Natural killer cell treated with Interleukin-12 subunit alpha and Interleukin-12 subunit beta and Interleukin-15 and Interleukin-18, amount 100 ng/mL, for 72 hours (primary cell): ENCODE results near the gene L1TD1. TPM values are rescaled to one million over a fixed set of nuclear protein-coding genes. Genes with fewer than 3 reads are reported as not detected.
"Not testable (repeated sequence)": the region's sequence is repeated elsewhere in the genome, so short reads cannot be mapped to it uniquely, and the experiment has no call there.

Experiments
- ATAC-seq, 2 donors: fragments of 150-1000 bp; cut with Tn5 transposase in 1 of 2; sonication (Bioruptor Pico), chemical (Tn5 transposase) in 1 of 2; 2 replicates each; pipeline ENCODE4 v1.10.0; 2021
- DNase-seq: peaks from one replicate; pipeline ENCODE4 v3.0.0; 2022; ENCODE audit warnings: low spot score
- H3K27ac Mint-ChIP-seq, 2 donors: 1 replicate in 1 of 2; 2 replicates in 1 of 2; pipeline ENCODE4 v1.8.0; 2022; ENCODE audit warnings: mixed read lengths in 2 of 2, mild to moderate bottlenecking in 1 of 2, moderate library complexity in 1 of 2
- H3K27me3 Mint-ChIP-seq, 2 donors: 1 replicate in 1 of 2; 2 replicates in 1 of 2; pipeline ENCODE4 v1.8.0; 2022; ENCODE audit warnings: mixed read lengths in 2 of 2
- H3K36me3 Mint-ChIP-seq: one replicate; pipeline ENCODE4 v1.8.0; 2022; ENCODE audit warnings: mixed read lengths
- H3K4me1 Mint-ChIP-seq, 2 donors: 1 replicate in 1 of 2; 2 replicates in 1 of 2; pipeline ENCODE4 v1.8.0; 2022; ENCODE audit warnings: low read depth in 2 of 2, mixed read lengths in 2 of 2, mild to moderate bottlenecking in 1 of 2
- H3K4me3 Mint-ChIP-seq: one replicate; pipeline ENCODE4 v1.8.0; 2022; ENCODE audit warnings: mixed read lengths
- H3K9me3 Mint-ChIP-seq: 2 replicates; pipeline ENCODE4 v1.8.0; 2022; ENCODE audit warnings: mixed read lengths
- total RNA-seq, 2 donors: library from RNA; stranded (reverse); gene quantifications; one replicate each; pipeline ENCODE4 v1.2.3, GENCODE V29; 2022

L1TD1 gene, protein sequence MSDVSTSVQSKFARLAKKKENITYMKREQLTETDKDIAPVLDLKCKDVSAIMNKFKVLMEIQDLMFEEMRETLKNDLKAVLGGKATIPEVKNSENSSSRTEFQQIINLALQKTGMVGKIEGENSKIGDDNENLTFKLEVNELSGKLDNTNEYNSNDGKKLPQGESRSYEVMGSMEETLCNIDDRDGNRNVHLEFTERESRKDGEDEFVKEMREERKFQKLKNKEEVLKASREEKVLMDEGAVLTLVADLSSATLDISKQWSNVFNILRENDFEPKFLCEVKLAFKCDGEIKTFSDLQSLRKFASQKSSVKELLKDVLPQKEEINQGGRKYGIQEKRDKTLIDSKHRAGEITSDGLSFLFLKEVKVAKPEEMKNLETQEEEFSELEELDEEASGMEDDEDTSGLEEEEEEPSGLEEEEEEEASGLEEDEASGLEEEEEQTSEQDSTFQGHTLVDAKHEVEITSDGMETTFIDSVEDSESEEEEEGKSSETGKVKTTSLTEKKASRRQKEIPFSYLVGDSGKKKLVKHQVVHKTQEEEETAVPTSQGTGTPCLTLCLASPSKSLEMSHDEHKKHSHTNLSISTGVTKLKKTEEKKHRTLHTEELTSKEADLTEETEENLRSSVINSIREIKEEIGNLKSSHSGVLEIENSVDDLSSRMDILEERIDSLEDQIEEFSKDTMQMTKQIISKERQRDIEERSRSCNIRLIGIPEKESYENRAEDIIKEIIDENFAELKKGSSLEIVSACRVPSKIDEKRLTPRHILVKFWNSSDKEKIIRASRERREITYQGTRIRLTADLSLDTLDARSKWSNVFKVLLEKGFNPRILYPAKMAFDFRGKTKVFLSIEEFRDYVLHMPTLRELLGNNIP
- total RNA-seq: not detected

- no peak within 1 kb of the TSS for H3K27ac Mint-ChIP-seq
- DNase-seq (no peak), ATAC-seq (peak; percentile 46)
- no peaks in the 10 kb centered on the region for H3K9me3 Mint-ChIP-seq
- no peaks in the 10 kb centered on the region for H3K4me1 Mint-ChIP-seq
- peaks cover 21 to 25% of the 10 kb centered on the region in 2 donors for H3K27me3 Mint-ChIP-seq
- H3K36me3 Mint-ChIP-seq: no peaks in the 10 kb centered on the region
- H3K4me3 Mint-ChIP-seq: no peak within 1 kb of the TSS
These were observed at the start of gene L1TD1 for GRCh38 chr1:62194651-62195544. Gene L1TD1 (plus strand): TSS chr1:62194849. CDS start chr1:62206629, 11,780 bp downstream.

- Mint-ChIP-seq H3K4me3 (no peak overlapping the region), H3K9me3 (no peaks in the 10 kb centered on the region), H3K36me3 (no peaks in the 10 kb centered on the region), H3K27ac (no peak overlapping the region), H3K27me3 (peaks cover 0 to 2% of the 10 kb centered on the region in 2 donors), H3K4me1 (no peaks in the 10 kb centered on the region)
- DNase-seq (no peak), ATAC-seq (no peak)
These were observed 34.7 kb upstream of the L1TD1 start for GRCh38 chr1:62159940-62160348.

DNA sequence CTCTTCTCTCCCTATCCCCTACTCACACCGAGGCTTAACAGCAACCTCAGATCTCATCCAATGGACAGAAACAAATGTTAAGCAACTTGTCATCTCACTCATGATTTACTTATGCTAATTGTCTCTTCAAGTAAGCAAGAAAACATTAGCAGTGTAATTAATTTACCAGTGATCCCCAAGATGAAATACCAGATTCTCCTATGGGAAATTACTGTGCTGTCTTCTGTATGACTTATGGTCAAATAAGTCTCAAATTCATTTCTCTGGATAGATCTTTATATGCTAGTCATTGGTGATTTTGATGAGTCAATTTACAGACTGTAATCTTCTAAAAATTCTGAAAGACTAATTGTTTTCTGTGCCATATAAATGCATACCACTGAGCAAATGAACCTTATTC is 32.9 kb upstream of the L1TD1 start:
- Mint-ChIP-seq H3K27me3 (peaks cover 0 to 2% of the 10 kb centered on the region in 2 donors), H3K4me1 (no peaks in the 10 kb centered on the region), H3K27ac (no peak overlapping the region), H3K9me3 (no peaks in the 10 kb centered on the region), H3K36me3 (no peaks in the 10 kb centered on the region), H3K4me3 (no peak overlapping the region)
- ATAC-seq: no peak
- no peak for DNase-seq

DNA sequence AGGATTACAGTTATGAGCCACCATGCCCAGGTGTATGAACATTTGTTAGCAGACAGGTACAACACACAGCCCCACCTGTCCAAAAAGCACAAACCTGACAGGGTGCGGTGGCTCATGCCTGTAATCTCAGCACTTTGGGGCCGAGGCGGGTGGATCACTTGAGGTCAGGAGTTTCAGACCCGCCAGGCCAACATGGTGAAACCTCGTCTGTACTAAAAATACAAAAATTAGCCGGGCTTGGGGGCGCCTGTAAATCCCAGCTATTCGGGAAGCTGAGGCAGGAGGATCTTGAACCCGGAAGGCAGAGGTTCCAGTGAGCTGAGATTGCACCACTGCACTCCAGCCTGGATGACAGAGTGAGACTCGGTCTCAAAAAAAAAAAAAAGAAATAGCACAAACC is 24.3 kb upstream of the L1TD1 start:
- not testable (repeated sequence) for DNase-seq, H3K9me3 Mint-ChIP-seq, H3K27ac Mint-ChIP-seq, ATAC-seq, H3K36me3 Mint-ChIP-seq, H3K4me3 Mint-ChIP-seq, H3K27me3 Mint-ChIP-seq, H3K4me1 Mint-ChIP-seq

DNA sequence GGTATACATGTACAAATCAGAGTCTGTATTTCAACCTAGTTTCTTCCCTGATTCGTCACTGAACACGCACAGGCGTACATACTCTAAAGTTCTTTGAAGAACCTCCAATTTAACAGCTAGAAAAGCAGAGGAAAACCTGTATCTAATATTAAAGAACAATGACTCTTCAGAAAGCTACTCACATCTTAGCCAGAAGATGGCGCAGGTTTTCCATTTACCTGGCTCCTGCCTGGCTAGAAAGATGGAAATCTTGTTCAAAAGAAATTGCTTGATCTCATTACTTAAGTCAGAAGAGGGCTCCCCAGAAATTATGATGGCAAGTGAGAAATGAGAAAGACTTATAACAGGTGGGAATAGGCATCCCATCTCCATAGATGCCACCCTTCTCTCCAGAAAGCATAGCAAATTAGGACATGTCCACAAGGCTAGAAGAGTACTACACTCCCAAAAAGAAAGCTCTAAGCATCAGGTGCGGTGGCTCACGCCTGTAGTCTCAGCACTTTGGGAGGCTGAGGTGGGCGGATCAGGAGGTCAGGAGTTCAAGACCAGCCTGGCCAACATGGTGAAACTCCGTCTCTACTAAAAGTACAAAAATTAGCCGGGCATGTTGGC is 19.0 kb upstream of the L1TD1 start:
- H3K27ac Mint-ChIP-seq: no peak overlapping the region
- H3K9me3 Mint-ChIP-seq: no peaks in the 10 kb centered on the region
- H3K36me3 Mint-ChIP-seq: no peaks in the 10 kb centered on the region
- H3K27me3 Mint-ChIP-seq: no peaks in the 10 kb centered on the region
- H3K4me1 Mint-ChIP-seq: no peaks in the 10 kb centered on the region
- ATAC-seq: no peak
- DNase-seq: no peak
- H3K4me3 Mint-ChIP-seq: no peak overlapping the region

DNA sequence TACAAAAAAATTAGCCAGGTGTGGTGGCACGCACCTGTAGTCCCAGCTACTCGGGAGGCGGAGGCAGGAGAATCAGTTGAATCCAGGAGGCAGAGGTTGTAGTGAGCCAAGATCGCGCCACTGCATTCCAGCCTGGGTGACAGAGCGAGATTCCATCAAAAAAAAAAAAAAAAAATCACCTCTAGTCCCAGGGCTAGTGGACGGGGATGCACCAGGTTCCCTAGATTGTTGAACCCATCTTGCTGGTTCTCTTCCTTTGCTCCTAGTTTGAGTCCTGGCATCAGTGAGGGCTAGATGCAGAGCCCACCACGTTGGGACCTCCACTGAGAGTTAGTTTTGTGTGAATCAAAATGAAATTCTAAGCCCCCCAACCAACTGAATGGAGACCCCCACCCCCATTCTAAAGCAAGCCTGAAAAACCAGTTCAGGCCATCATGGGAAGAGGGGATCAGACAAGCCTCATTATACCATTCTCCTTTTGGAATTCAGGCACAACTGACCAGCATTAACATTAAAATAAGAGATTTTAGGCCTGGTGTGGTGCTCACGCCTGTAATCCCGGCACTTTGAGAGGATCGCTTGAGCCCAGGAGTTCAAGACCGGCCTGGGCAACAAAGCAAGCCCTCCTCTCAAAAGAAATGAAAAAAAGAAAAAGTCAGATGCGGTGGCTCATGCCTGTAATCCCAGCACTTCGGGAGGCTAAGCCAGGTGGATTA is 17.9 kb upstream of the L1TD1 start:
- Mint-ChIP-seq H3K9me3 (no peaks in the 10 kb centered on the region), H3K36me3 (no peaks in the 10 kb centered on the region), H3K4me3 (no peak overlapping the region), H3K4me1 (no peaks in the 10 kb centered on the region), H3K27me3 (peaks cover 3 to 8% of the 10 kb centered on the region in 2 donors), H3K27ac (no peak overlapping the region)
- DNase-seq: no peak
- no peak for ATAC-seq

GRCh38 chr1:62177621-62178020 is 17.0 kb upstream of the L1TD1 start:
- no peak overlapping the region for H3K27ac Mint-ChIP-seq
- H3K36me3 Mint-ChIP-seq: no peaks in the 10 kb centered on the region
- ATAC-seq (no peak), DNase-seq (no peak)
- peaks cover 6 to 14% of the 10 kb centered on the region in 2 donors for H3K27me3 Mint-ChIP-seq
- H3K4me1 Mint-ChIP-seq: no peaks in the 10 kb centered on the region
- no peaks in the 10 kb centered on the region for H3K9me3 Mint-ChIP-seq
- no peak overlapping the region for H3K4me3 Mint-ChIP-seq

DNA sequence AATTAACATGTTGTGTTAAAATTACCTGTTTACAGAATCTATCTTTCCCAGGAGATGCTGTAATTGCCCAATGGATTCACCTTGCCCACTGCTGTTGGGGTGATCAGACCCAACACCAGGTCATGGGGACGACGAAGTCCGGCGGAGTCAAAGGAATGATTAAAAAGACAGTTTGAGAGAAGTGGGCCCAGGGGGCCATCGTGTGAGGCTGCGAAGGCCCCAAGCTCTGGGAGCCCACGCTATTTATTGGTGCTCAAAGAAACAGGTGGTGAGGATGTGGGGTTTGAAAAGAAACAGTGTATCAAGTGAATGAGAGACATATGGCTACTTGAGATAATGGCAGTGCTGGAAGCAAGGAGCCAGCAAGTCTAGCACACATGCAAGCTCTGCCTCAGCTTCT is 16.3 kb upstream of the L1TD1 start:
- DNase-seq (no peak), ATAC-seq (no peak)
- Mint-ChIP-seq H3K4me1 (no peaks in the 10 kb centered on the region), H3K27me3 (peaks cover 10 to 21% of the 10 kb centered on the region in 2 donors), H3K27ac (no peak overlapping the region), H3K4me3 (no peak overlapping the region), H3K36me3 (no peaks in the 10 kb centered on the region), H3K9me3 (no peaks in the 10 kb centered on the region)

- H3K36me3 Mint-ChIP-seq, ATAC-seq, DNase-seq, H3K4me1 Mint-ChIP-seq, H3K9me3 Mint-ChIP-seq, H3K4me3 Mint-ChIP-seq, H3K27ac Mint-ChIP-seq: not testable (repeated sequence)
- H3K27me3 Mint-ChIP-seq: peaks cover 10 to 21% of the 10 kb centered on the region in 2 donors
These were observed 14.6 kb upstream of the L1TD1 start for GRCh38 chr1:62180054-62180453.

DNA sequence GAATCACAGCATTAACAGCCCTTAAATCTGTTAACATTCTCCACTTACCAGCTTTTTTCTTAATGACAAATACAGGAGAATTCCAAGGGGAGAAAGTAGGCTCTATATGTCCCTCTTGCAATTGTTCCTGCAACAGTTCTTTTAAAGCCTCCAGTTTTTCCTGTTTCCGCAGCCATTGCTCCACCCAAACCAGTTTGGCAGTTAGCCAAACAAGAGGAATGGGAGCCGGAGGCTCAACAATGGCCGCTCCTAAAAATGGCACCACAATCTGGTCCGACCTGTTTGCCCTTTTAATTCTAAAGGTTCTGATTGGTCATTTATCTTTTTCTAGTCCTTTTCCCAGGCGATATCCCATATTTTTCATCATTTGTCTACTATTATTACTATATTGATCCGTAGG is 14.0 kb upstream of the L1TD1 start:
- ATAC-seq (no peak), DNase-seq (no peak)
- no peaks in the 10 kb centered on the region for H3K9me3 Mint-ChIP-seq
- peaks cover 10 to 21% of the 10 kb centered on the region in 2 donors for H3K27me3 Mint-ChIP-seq
- H3K4me3 Mint-ChIP-seq: no peak overlapping the region
- no peaks in the 10 kb centered on the region for H3K36me3 Mint-ChIP-seq
- H3K27ac Mint-ChIP-seq: no peak overlapping the region
- H3K4me1 Mint-ChIP-seq: no peaks in the 10 kb centered on the region

DNA sequence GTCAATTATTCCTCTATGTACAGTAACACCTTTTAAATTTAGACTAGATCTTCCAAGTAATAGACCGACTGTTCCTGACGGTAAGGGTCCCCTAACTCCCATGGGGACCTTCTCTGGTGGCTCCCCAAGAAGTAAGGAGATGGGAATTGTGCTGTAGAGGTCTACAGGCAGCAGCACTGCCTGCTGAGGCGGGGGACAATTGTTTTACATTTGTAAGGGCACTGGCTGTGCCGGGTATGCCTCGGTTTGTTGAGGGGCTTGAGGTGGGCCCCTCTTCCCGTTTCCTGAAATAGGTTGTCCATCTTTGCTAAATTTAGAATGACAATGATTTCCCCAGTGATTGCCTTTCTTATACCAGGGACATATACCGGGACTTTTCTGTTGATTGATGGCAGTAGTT is 13.1 kb upstream of the L1TD1 start:
- Mint-ChIP-seq H3K27ac (no peak overlapping the region), H3K36me3 (no peaks in the 10 kb centered on the region), H3K4me1 (no peaks in the 10 kb centered on the region), H3K4me3 (no peak overlapping the region), H3K9me3 (no peaks in the 10 kb centered on the region), H3K27me3 (peaks cover 10 to 21% of the 10 kb centered on the region in 2 donors)
- ATAC-seq: no peak
- no peak for DNase-seq

- not testable (repeated sequence) for ATAC-seq, H3K27ac Mint-ChIP-seq, H3K9me3 Mint-ChIP-seq, H3K4me3 Mint-ChIP-seq, DNase-seq, H3K36me3 Mint-ChIP-seq, H3K4me1 Mint-ChIP-seq
- peaks cover 10 to 21% of the 10 kb centered on the region in 2 donors for H3K27me3 Mint-ChIP-seq
These were observed 12.5 kb upstream of the L1TD1 start for GRCh38 chr1:62182157-62182556.
